ENCODE measurements around the gene WDR7. TPM values are rescaled to one million over a fixed set of nuclear protein-coding genes. Genes with fewer than 3 reads are reported as not detected.

The WDR7 gene
- total RNA-seq, 6 experiments from 2014 or later: 10.4 to 18.8 (median 15.3) TPM

GRCh38 chr18:56738184-56738583, 87.0 kb downstream of the WDR7 start:
- ATAC-seq: no peak
- H3K27ac ChIP-seq: no peak overlapping the region

GRCh38 chr18:56739731-56740130, 88.6 kb downstream of the WDR7 start:
- WGBS (ENCODE audit: insufficient coverage, low coverage, low lambda C conversion rate, missing lambda C conversion rate): 86% methylated on average over 2 of the region's 2 CpGs
- Histone ChIP-seq H3K27me3 (no peaks in the 10 kb centered on the region), H3K36me3 (no peaks in the 10 kb centered on the region), H3K9me3 (no peaks in the 10 kb centered on the region), H3K27ac (no peak overlapping the region), H3K4me1 (no peaks in the 10 kb centered on the region), H3K4me3 (no peak overlapping the region)
- no peak for DNase-seq
- TF ChIP-seq POLR2A (IDR thresholded peaks at IDR 0.05): no peak
- ATAC-seq: no peak
- intact Hi-C loops (cut with DNase I): no loop called here

More at GRCh38 chr18:56738184-56738583, 87.0 kb downstream of the WDR7 start:
- DNase-seq: no peak
- 96% methylated on average over 5 of the region's 5 CpGs for WGBS (ENCODE audit: insufficient coverage, low coverage, low lambda C conversion rate, missing lambda C conversion rate)
- TF ChIP-seq POLR2A (IDR thresholded peaks at IDR 0.05) (no peak), CTCF (IDR thresholded peaks at IDR 0.05) (no peak)
- H3K4me1 ChIP-seq: no peaks in the 10 kb centered on the region
- H3K9me3 ChIP-seq: no peaks in the 10 kb centered on the region
- intact Hi-C loops (cut with DNase I): no loop called here
- no peaks in the 10 kb centered on the region for H3K36me3 ChIP-seq
- H3K27me3 ChIP-seq: no peaks in the 10 kb centered on the region
- no peak overlapping the region for H3K4me3 ChIP-seq

- Histone ChIP-seq H3K36me3 (no peaks in the 10 kb centered on the region), H3K27ac (no peak overlapping the region), H3K27me3 (no peaks in the 10 kb centered on the region), H3K4me1 (no peaks in the 10 kb centered on the region), H3K9me3 (no peaks in the 10 kb centered on the region), H3K4me3 (no peak overlapping the region)
- ATAC-seq (no peak), DNase-seq (no peak)
- TF ChIP-seq CTCF (IDR thresholded peaks at IDR 0.05) (no peak), POLR2A (IDR thresholded peaks at IDR 0.05) (no peak)
- intact Hi-C loops (cut with DNase I): no loop called here
- WGBS (ENCODE audit: insufficient coverage, low coverage, low lambda C conversion rate, missing lambda C conversion rate): 89% methylated on average over 1 of the region's 1 CpG
These were observed 89.5 kb downstream of the WDR7 start for GRCh38 chr18:56740645-56741044.

- no peak for ATAC-seq
- no peak for TF ChIP-seq POLR2A (IDR thresholded peaks at IDR 0.05)
- TF ChIP-seq CTCF (IDR thresholded peaks at IDR 0.05): no peak
- no peaks in the 10 kb centered on the region for H3K4me1 ChIP-seq
- H3K9me3 ChIP-seq: no peaks in the 10 kb centered on the region
- no peak for DNase-seq
- intact Hi-C loops (cut with DNase I): no loop called here
- H3K27ac ChIP-seq: no peak overlapping the region
- no peaks in the 10 kb centered on the region for H3K36me3 ChIP-seq
- no peaks in the 10 kb centered on the region for H3K27me3 ChIP-seq
- H3K4me3 ChIP-seq: no peak overlapping the region
- 81% methylated on average over 1 of the region's 1 CpG for WGBS (ENCODE audit: insufficient coverage, low coverage, low lambda C conversion rate, missing lambda C conversion rate)
These were observed 90.5 kb downstream of the WDR7 start for GRCh38 chr18:56741685-56742084.

GRCh38 chr18:56743115-56743514, 92.0 kb downstream of the WDR7 start:
- no peak for TF ChIP-seq POLR2A (IDR thresholded peaks at IDR 0.05)
- TF ChIP-seq CTCF (IDR thresholded peaks at IDR 0.05): no peak
- H3K9me3 ChIP-seq: no peaks in the 10 kb centered on the region
- 89% methylated on average over 4 of the region's 4 CpGs for WGBS (ENCODE audit: insufficient coverage, low coverage, low lambda C conversion rate, missing lambda C conversion rate)
- no peak overlapping the region for H3K4me3 ChIP-seq
- no peaks in the 10 kb centered on the region for H3K27me3 ChIP-seq
- H3K36me3 ChIP-seq: no peaks in the 10 kb centered on the region
- DNase-seq: no peak
- no peak overlapping the region for H3K27ac ChIP-seq
- intact Hi-C loops (cut with DNase I): no loop called here
- ATAC-seq: no peak
- H3K4me1 ChIP-seq: no peaks in the 10 kb centered on the region
